Neural progenitor cell (in vitro differentiated cells): ENCODE results near the gene VTCN1.

Source experiments
- EZH2 ChIP-seq: fragments of 200-600 bp; sonication (generic); IDR thresholded peaks from 2 replicates; pipeline ENCODE4 v1.6.1; 2017; ENCODE audit warnings: antibody characterized with exemption, mild to moderate bottlenecking, moderate library complexity
- EZH2phosphoT487 ChIP-seq: fragments of 200-600 bp; sonication (generic); IDR thresholded peaks from 2 replicates; pipeline ENCODE4 v1.6.1; 2017; ENCODE audit warnings: antibody characterized with exemption
- TF ChIP-seq, protein P1 (sequence below): fragments of 200-600 bp; sonication (generic); IDR thresholded peaks from 2 replicates; pipeline ENCODE4 v1.5.1; 2017; ENCODE audit warnings: antibody characterized with exemption, mild to moderate bottlenecking

DNA sequence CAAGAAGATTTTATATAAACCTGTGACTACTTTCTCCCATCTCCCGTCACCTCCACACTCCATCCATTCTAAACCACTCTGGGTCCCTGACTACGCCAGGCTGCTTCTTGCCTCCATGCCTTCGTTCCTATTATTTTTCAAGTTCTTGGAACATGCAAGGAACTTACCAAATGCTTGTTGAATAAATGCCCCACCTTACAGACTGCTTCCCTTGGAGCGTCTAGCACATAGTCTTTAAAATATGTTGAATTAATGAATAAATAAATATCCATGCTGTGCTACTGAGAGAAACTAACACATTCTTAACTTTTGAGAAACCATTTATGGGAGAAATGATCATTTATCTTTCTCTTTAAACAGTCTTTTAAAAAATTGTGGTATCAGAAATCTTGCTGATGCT, 27.6 kb downstream of the VTCN1 start:
- TF ChIP-seq EZH2 (no peak), EZH2phosphoT487 (no peak)
- TF ChIP-seq, protein P1, sequence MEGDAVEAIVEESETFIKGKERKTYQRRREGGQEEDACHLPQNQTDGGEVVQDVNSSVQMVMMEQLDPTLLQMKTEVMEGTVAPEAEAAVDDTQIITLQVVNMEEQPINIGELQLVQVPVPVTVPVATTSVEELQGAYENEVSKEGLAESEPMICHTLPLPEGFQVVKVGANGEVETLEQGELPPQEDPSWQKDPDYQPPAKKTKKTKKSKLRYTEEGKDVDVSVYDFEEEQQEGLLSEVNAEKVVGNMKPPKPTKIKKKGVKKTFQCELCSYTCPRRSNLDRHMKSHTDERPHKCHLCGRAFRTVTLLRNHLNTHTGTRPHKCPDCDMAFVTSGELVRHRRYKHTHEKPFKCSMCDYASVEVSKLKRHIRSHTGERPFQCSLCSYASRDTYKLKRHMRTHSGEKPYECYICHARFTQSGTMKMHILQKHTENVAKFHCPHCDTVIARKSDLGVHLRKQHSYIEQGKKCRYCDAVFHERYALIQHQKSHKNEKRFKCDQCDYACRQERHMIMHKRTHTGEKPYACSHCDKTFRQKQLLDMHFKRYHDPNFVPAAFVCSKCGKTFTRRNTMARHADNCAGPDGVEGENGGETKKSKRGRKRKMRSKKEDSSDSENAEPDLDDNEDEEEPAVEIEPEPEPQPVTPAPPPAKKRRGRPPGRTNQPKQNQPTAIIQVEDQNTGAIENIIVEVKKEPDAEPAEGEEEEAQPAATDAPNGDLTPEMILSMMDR: no peak
